ENCODE measurements around the gene ZNF638.

Gene ZNF638

DNA sequence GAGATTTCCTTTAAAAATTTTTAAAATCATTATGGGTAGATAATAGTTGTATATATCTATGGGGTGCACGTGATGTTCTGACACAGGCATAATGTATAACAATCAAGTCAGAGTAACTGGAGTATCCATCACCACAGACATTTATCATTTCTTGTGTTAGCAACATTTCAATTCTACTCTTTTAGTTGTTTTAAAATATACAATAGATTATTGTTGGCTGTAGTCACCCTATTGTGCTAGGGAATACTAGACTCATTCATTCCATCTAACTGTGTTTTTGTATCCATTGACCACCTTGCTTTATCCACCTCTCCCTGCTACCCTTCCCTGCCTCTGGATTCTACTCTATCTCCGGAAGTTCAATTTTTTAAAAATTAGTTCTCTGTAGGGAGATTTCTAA, 152.8 kb downstream of the ZNF638 start:
- Histone ChIP-seq H3K9me3 (ENCODE audit: severe bottlenecking) (no peaks in the 10 kb centered on the region), H3K27me3 (ENCODE audit: insufficient read depth, low read depth, severe bottlenecking) (no peaks in the 10 kb centered on the region), H3K27ac (no peak overlapping the region), H3K4me3 (ENCODE audit: low read depth, low read length) (no peak overlapping the region), H3K36me3 (no peaks in the 10 kb centered on the region)
- DNase-seq = no peak
- TF ChIP-seq, protein P1, sequence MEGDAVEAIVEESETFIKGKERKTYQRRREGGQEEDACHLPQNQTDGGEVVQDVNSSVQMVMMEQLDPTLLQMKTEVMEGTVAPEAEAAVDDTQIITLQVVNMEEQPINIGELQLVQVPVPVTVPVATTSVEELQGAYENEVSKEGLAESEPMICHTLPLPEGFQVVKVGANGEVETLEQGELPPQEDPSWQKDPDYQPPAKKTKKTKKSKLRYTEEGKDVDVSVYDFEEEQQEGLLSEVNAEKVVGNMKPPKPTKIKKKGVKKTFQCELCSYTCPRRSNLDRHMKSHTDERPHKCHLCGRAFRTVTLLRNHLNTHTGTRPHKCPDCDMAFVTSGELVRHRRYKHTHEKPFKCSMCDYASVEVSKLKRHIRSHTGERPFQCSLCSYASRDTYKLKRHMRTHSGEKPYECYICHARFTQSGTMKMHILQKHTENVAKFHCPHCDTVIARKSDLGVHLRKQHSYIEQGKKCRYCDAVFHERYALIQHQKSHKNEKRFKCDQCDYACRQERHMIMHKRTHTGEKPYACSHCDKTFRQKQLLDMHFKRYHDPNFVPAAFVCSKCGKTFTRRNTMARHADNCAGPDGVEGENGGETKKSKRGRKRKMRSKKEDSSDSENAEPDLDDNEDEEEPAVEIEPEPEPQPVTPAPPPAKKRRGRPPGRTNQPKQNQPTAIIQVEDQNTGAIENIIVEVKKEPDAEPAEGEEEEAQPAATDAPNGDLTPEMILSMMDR (IDR thresholded peaks at IDR 0.05; ENCODE audit: low read depth, low read length) = no peak

Measured in WERI-Rb-1 (cell line).